Parathyroid adenoma (tissue), 2 donors: ENCODE data around the gene TRMT10A.

Experiments
- H2AFZ ChIP-seq: fragments of 300-600 bp; sonication (generic); one replicate; pipeline ENCODE4 v1.7.0; 2017; ENCODE audit warnings: antibody characterized with exemption, mild to moderate bottlenecking
- H3K27ac ChIP-seq: fragments of 300-600 bp; sonication (generic); one replicate; pipeline ENCODE4 v1.7.0; 2017
- H3K27me3 ChIP-seq: fragments of 300-600 bp; sonication (generic); one replicate; pipeline ENCODE4 v1.7.0; 2017; ENCODE audit warnings: low read length; ENCODE audit not compliant: control insufficient read depth, insufficient read depth
- H3K36me3 ChIP-seq: fragments of 300-600 bp; sonication (generic); one replicate; pipeline ENCODE4 v1.7.0; 2017; ENCODE audit warnings: low read length; ENCODE audit not compliant: control insufficient read depth, insufficient read depth
- H3K4me1 ChIP-seq: fragments of 300-600 bp; sonication (generic); one replicate; pipeline ENCODE4 v1.7.0; 2017; ENCODE audit warnings: control low read depth
- H3K4me2 ChIP-seq: fragments of 300-600 bp; sonication (generic); one replicate; pipeline ENCODE4 v1.7.0; 2017; ENCODE audit warnings: low read length
- H3K4me3 ChIP-seq: fragments of 300-600 bp; sonication (generic); one replicate; pipeline ENCODE4 v1.7.0; 2017; ENCODE audit warnings: low read depth, low read length
- H3K79me2 ChIP-seq: fragments of 300-600 bp; sonication (generic); one replicate; pipeline ENCODE4 v1.7.0; 2017; ENCODE audit warnings: control low read depth
- H3K9ac ChIP-seq: fragments of 300-600 bp; sonication (generic); one replicate; pipeline ENCODE4 v1.7.0; 2017; ENCODE audit warnings: mild to moderate bottlenecking
- H3K9me3 ChIP-seq: fragments of 300-600 bp; sonication (generic); one replicate; pipeline ENCODE4 v1.7.0; 2017; ENCODE audit warnings: low read length; ENCODE audit not compliant: control insufficient read depth
- TF ChIP-seq, protein P1 (sequence below): fragments of 300-600 bp; sonication (generic); IDR thresholded peaks from one replicate; pipeline ENCODE4 v1.7.0; 2017; ENCODE audit warnings: antibody characterized with exemption, mild to moderate bottlenecking
- donor health status: primary hyperparathyroidism.

TRMT10A gene

DNA sequence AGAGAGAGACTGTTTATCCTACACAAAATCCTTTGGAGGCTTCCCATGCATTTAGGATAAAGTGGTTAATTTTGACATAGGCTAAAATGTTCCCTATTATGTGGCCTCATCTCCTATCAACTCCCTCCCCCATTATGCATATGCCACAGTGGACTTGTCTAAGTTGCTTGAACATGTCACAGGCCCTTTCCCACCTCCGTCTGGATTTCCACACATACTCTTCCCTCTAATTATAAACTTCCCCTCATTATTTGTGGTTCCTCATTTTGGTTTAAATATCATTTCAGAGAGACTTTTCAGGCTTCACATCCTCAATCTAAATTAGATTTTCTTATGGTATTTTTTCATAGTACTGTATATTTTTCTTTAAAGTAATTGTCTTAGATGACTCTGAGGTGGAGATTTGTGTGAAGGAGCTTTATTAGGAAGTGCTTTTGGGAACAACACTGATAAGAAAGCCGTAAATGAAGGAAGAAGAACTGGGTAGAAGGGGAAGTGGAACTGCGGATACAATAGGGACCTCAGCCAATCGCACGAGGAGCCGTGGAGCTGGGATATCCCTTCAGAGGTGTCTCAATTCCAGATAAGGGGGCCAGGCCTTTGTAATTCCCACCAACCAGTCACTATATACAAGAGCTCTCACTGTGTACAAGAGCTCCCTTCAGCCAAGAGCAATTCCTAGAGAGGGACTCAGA is 45.1 kb downstream of the TRMT10A start:
- H3K79me2 ChIP-seq, result no peaks in the 10 kb centered on the region
- no peaks in the 10 kb centered on the region for H3K4me1 ChIP-seq
- H3K4me3 ChIP-seq, result no peak overlapping the region
- H2AFZ ChIP-seq, result no peak overlapping the region
- H3K4me2 ChIP-seq, result no peak overlapping the region
- no peaks in the 10 kb centered on the region for H3K27me3 ChIP-seq
- TF ChIP-seq, protein P1, sequence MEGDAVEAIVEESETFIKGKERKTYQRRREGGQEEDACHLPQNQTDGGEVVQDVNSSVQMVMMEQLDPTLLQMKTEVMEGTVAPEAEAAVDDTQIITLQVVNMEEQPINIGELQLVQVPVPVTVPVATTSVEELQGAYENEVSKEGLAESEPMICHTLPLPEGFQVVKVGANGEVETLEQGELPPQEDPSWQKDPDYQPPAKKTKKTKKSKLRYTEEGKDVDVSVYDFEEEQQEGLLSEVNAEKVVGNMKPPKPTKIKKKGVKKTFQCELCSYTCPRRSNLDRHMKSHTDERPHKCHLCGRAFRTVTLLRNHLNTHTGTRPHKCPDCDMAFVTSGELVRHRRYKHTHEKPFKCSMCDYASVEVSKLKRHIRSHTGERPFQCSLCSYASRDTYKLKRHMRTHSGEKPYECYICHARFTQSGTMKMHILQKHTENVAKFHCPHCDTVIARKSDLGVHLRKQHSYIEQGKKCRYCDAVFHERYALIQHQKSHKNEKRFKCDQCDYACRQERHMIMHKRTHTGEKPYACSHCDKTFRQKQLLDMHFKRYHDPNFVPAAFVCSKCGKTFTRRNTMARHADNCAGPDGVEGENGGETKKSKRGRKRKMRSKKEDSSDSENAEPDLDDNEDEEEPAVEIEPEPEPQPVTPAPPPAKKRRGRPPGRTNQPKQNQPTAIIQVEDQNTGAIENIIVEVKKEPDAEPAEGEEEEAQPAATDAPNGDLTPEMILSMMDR, result no peak
- no peaks in the 10 kb centered on the region for H3K9me3 ChIP-seq
- no peaks in the 10 kb centered on the region for H3K36me3 ChIP-seq
- no peak overlapping the region for H3K9ac ChIP-seq
- H3K27ac ChIP-seq, result no peak overlapping the region

DNA sequence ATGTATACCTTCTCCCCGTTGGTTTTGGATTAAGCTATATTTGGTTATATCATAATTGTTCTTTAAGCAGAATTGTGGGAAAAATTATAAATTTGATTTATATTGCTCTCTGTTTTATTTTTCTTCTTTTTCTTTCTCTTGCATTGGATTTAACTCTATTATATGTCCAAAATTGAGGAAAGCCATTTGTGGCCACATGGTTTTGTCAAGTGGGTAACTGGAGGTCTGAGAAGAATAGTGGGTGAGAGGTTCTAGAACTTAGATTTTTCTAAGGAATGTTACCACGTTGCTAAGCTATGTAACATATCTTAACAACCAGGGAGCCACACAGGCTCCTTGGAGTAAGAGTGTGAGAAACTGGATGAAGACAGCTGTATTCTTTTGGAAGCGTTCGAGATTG is 53.1 kb downstream of the TRMT10A start, which contains the start of gene C4orf17:
TSS of gene C4orf17 (plus strand) at position 301 of the 400 bp plus-strand sequence. CDS start 2,061 bp downstream, outside the sequence.
- TF ChIP-seq, protein P1, result no peak
- no peak within 1 kb of the TSS for H3K27ac ChIP-seq
- no peaks in the 10 kb centered on the region for H3K9me3 ChIP-seq
- no peaks in the 10 kb centered on the region for H3K79me2 ChIP-seq
- no peak within 1 kb of the TSS for H3K9ac ChIP-seq
- H3K36me3 ChIP-seq, result no peaks in the 10 kb centered on the region
- no peak within 1 kb of the TSS for H2AFZ ChIP-seq
- no peaks in the 10 kb centered on the region for H3K27me3 ChIP-seq
- H3K4me2 ChIP-seq, result no peak within 1 kb of the TSS
- H3K4me1 ChIP-seq, result no peaks in the 10 kb centered on the region
- no peak within 1 kb of the TSS for H3K4me3 ChIP-seq

DNA sequence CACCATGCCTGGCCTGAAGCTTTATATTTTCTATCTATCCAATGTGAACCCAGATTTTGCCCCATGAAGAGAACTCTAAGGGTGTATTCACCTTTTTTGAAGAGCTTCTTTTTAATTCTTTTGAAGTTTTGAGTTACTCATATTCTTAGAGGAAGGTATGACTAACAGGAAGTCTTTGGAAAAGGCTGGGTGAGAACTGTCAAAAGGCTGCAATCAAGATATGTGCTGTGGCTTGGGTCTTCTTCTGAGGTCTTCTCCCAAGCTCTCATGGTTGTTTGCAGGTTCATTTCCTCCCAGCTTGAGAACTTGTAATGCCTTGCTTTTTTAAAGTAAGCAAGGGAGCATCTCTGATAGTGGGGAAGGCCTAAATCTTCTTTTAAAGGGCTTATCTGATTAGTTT is 56.1 kb downstream of the TRMT10A start:
- TF ChIP-seq, protein P1, result no peak

DNA sequence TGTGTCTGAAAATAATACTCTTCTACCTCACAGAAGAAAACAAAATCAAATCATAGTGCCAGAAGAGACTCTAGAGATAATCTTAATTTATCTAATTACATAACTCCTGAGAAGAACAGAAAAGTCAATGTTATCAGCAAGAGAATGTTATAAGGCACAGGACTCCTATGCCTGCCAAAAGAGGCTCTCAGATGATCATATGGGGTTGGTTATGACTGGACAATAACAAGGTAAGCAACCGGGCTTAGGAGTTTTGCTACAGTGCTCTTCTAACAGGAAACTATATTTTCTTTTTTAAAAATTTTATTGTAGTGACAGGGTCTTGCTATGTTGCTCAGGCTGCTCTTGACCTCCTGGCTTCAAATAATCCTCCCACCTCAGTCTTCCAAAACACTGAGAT is 56.5 kb downstream of the TRMT10A start:
- H3K79me2 ChIP-seq, result no peaks in the 10 kb centered on the region
- no peak overlapping the region for H3K4me2 ChIP-seq
- no peaks in the 10 kb centered on the region for H3K4me1 ChIP-seq
- no peaks in the 10 kb centered on the region for H3K36me3 ChIP-seq
- no peak overlapping the region for H3K4me3 ChIP-seq
- TF ChIP-seq, protein P1, result no peak
- H3K27me3 ChIP-seq, result no peaks in the 10 kb centered on the region
- H3K9ac ChIP-seq, result no peak overlapping the region
- no peak overlapping the region for H2AFZ ChIP-seq
- no peak overlapping the region for H3K27ac ChIP-seq
- no peaks in the 10 kb centered on the region for H3K9me3 ChIP-seq

More for the DNA sequence above, 56.1 kb downstream of the TRMT10A start:
- H3K27me3 ChIP-seq, result no peaks in the 10 kb centered on the region
- no peak overlapping the region for H3K4me2 ChIP-seq
- H3K4me3 ChIP-seq, result no peak overlapping the region
- H3K36me3 ChIP-seq, result no peaks in the 10 kb centered on the region
- no peaks in the 10 kb centered on the region for H3K9me3 ChIP-seq
- no peak overlapping the region for H3K27ac ChIP-seq
- no peak overlapping the region for H2AFZ ChIP-seq
- H3K9ac ChIP-seq, result no peak overlapping the region
- no peaks in the 10 kb centered on the region for H3K4me1 ChIP-seq
- no peaks in the 10 kb centered on the region for H3K79me2 ChIP-seq

DNA sequence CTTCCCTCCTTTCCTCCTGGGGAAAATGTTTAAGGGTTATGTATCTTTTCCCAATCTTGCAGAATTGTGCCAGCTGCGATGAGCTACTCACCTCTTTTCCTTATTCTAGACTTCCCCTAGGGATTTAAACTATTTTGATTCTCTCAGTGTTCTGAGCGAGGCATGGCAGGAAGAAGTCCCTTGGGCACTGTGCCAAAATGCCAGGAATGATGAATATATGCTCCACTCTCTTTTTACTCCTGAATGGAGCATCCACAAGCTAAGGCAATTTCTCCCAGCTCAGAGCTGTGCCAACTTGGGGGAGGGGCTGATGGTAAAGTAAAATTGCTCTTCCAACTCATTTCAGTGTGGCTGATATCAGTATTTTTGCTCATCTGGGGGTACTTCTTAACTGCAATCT is 57.1 kb downstream of the TRMT10A start:
- Histone ChIP-seq H2AFZ (no peak overlapping the region), H3K4me2 (no peak overlapping the region), H3K9ac (no peak overlapping the region), H3K4me1 (no peaks in the 10 kb centered on the region), H3K27ac (no peak overlapping the region), H3K36me3 (no peaks in the 10 kb centered on the region), H3K4me3 (no peak overlapping the region), H3K79me2 (no peaks in the 10 kb centered on the region), H3K27me3 (no peaks in the 10 kb centered on the region), H3K9me3 (no peaks in the 10 kb centered on the region)
- TF ChIP-seq, protein P1, result no peak
